Trophoblast cell (in vitro differentiated cells and primary cell): ENCODE data around the gene MYLK2.

Experiments
- DNase-seq, 2 donors: peaks; one replicate each; pipeline ENCODE4 v3.0.0-alpha.2; 2016
- H2AFZ ChIP-seq: 2 replicates; pipeline ENCODE4 v1.6.1; 2013; ENCODE audit warnings: low read length, moderate library complexity, mild to moderate bottlenecking; ENCODE audit not compliant: insufficient read depth, poor library complexity
- H2AK5ac ChIP-seq: 2 replicates; pipeline ENCODE4 v1.6.1; 2013; ENCODE audit warnings: mild to moderate bottlenecking, low read length
- H2BK120ac ChIP-seq: 2 replicates; pipeline ENCODE4 v1.6.1; 2013; ENCODE audit warnings: low read length, mild to moderate bottlenecking, moderate library complexity; ENCODE audit not compliant: insufficient read depth, poor library complexity
- H2BK12ac ChIP-seq: 2 replicates; pipeline ENCODE4 v1.6.1; 2013; ENCODE audit warnings: mild to moderate bottlenecking, low read length, moderate library complexity
- H2BK5ac ChIP-seq: 2 replicates; pipeline ENCODE4 v1.6.1; 2013; ENCODE audit warnings: low read length, low read depth, moderate library complexity, mild to moderate bottlenecking; ENCODE audit not compliant: poor library complexity
- H3K14ac ChIP-seq: 2 replicates; pipeline ENCODE4 v1.6.1; 2013; ENCODE audit warnings: mild to moderate bottlenecking, low read length
- H3K18ac ChIP-seq: 2 replicates; pipeline ENCODE4 v1.6.1; 2013; ENCODE audit warnings: mild to moderate bottlenecking, low read length
- H3K23ac ChIP-seq: 2 replicates; pipeline ENCODE4 v1.6.1; 2013; ENCODE audit warnings: low read length
- H3K27ac ChIP-seq: 2 replicates; pipeline ENCODE4 v1.5.1; 2013; ENCODE audit warnings: low read depth, mild to moderate bottlenecking, inconsistent platforms, low read length, moderate library complexity
- H3K27me3 ChIP-seq: 2 replicates; pipeline ENCODE4 v1.6.1; 2013; ENCODE audit warnings: inconsistent platforms, mild to moderate bottlenecking, low read length, moderate library complexity; ENCODE audit not compliant: insufficient read depth
- H3K36me3 ChIP-seq, 2 experiments: 1 replicate in 1 of 2; 2 replicates in 1 of 2; pipeline ENCODE4 v1.6.1; 2013; ENCODE audit warnings: low read length in 2 of 2, mild to moderate bottlenecking in 2 of 2, moderate library complexity in 1 of 2; ENCODE audit not compliant: insufficient read depth in 2 of 2, control insufficient read depth in 1 of 2
- H3K4ac ChIP-seq: 2 replicates; pipeline ENCODE4 v1.6.1; 2013; ENCODE audit warnings: low read depth, mild to moderate bottlenecking, low read length, moderate library complexity
- H3K4me1 ChIP-seq, 2 experiments: 1 replicate in 1 of 2; 2 replicates in 1 of 2; pipeline ENCODE4 v1.6.1; 2013; ENCODE audit warnings: low read length in 2 of 2, mild to moderate bottlenecking in 2 of 2, moderate library complexity in 1 of 2; ENCODE audit not compliant: insufficient read depth in 2 of 2, control insufficient read depth in 1 of 2
- H3K4me2 ChIP-seq: 2 replicates; pipeline ENCODE4 v1.6.1; 2013; ENCODE audit warnings: inconsistent platforms, mild to moderate bottlenecking, low read length, moderate library complexity
- H3K4me3 ChIP-seq: 2 replicates; pipeline ENCODE4 v1.5.1; 2013; ENCODE audit warnings: mild to moderate bottlenecking, low read depth, low read length, inconsistent platforms
- H3K79me1 ChIP-seq: one replicate; pipeline ENCODE4 v1.6.1; 2013; ENCODE audit warnings: low read length
- H3K79me2 ChIP-seq: 2 replicates; pipeline ENCODE4 v1.6.1; 2013; ENCODE audit warnings: low read length, mild to moderate bottlenecking; ENCODE audit not compliant: control insufficient read depth, insufficient read depth, poor library complexity
- H3K9ac ChIP-seq: 2 replicates; pipeline ENCODE4 v1.6.1; 2013; ENCODE audit warnings: mild to moderate bottlenecking, low read length
- H3K9me3 ChIP-seq: 2 replicates; pipeline ENCODE4 v1.6.1; 2013; ENCODE audit warnings: low read depth, mild to moderate bottlenecking, control low read depth, inconsistent platforms, low read length; ENCODE audit not compliant: insufficient read depth
- H4K12ac ChIP-seq: 2 replicates; pipeline ENCODE4 v1.6.1; 2013; ENCODE audit warnings: low read depth, mild to moderate bottlenecking, low read length, moderate library complexity
- H4K8ac ChIP-seq: 2 replicates; pipeline ENCODE4 v1.6.1; 2013; ENCODE audit warnings: low read depth, mild to moderate bottlenecking, low read length, moderate library complexity
- H4K91ac ChIP-seq: one replicate; pipeline ENCODE4 v1.6.1; 2013; ENCODE audit warnings: low read depth, mild to moderate bottlenecking, low read length, moderate library complexity
- WGBS: extraction: QIAGEN DNeasy Blood & Tissue Kit; methylation state at CpG from one replicate; pipeline ENCODE4 v1.1.7; 2013; ENCODE audit warnings: missing lambda C conversion rate; ENCODE audit not compliant: insufficient read length, insufficient coverage; ENCODE audit errors: extremely low coverage; 5-methylcytosine and 5-hydroxymethylcytosine counted together

Gene MYLK2

GRCh38 chr20:31831771-31832306 is 12.7 kb downstream of the MYLK2 start:
- H3K4me2 ChIP-seq = no peak overlapping the region
- H3K14ac ChIP-seq = no peak overlapping the region
- H3K4me3 ChIP-seq = no peak overlapping the region
- H3K79me2 ChIP-seq = no peaks in the 10 kb centered on the region
- H3K27ac ChIP-seq = no peak overlapping the region
- no peak overlapping the region for H3K9ac ChIP-seq
- H3K4me1 ChIP-seq = peaks cover 11 to 12% of the 10 kb centered on the region in 2 experiments
- DNase-seq = no peak
- no peak overlapping the region for H4K8ac ChIP-seq
- no peak overlapping the region for H4K12ac ChIP-seq
- H2AFZ ChIP-seq = no peak overlapping the region
- H3K27me3 ChIP-seq = no peaks in the 10 kb centered on the region
- H3K9me3 ChIP-seq = peaks cover 1% of the 10 kb centered on the region
- no peak overlapping the region for H2BK12ac ChIP-seq
- no peak overlapping the region for H2BK5ac ChIP-seq
- H2AK5ac ChIP-seq = no peak overlapping the region
- H3K79me1 ChIP-seq = no peaks in the 10 kb centered on the region
- no CpG with 5 or more reads among the region's 17 CpGs for WGBS
- no peak overlapping the region for H3K23ac ChIP-seq
- no peak overlapping the region for H4K91ac ChIP-seq
- no peak overlapping the region for H3K18ac ChIP-seq
- H2BK120ac ChIP-seq = no peak overlapping the region
- no peak overlapping the region for H3K4ac ChIP-seq
- no peaks in the 10 kb centered on the region for H3K36me3 ChIP-seq

DNA sequence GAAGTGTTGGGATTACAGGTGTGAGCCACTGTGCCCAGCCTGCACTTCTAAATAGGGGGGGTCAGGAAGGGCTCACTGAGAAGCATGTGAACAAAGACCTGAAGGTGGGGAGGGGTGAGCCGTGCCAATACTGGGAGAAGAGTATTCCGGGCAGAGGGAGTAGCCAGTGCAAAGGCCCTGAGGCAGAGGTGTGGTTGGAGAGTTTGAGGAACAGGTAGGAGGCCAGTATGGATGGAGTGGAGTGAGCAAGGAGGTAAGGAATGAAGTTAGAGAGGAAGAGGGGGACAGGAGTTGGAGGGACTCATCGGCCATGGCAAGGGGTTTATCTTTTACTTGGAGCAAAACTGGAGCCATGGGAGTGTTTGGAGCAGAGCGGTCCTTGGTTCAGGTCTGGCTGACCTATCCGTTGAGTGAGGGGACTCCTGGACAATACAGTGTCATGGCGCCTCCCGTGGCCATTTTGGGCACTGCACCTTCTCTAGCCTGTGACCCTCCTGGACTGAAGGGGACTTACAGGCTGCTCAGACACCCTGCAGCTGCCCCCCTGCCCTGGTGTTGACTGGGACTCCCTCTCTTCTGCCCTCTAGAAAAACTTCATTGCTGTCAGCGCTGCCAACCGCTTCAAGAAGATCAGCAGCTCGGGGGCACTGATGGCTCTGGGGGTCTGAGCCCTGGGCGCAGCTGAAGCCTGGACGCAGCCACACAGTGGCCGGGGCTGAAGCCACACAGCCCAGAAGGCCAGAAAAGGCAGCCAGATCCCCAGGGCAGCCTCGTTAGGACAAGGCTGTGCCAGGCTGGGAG is 14.2 kb downstream of the MYLK2 start:
- no peak overlapping the region for H2AK5ac ChIP-seq
- H4K91ac ChIP-seq = peak overlapping the region; percentile 6
- H3K4me2 ChIP-seq = no peak overlapping the region
- no peak overlapping the region for H2AFZ ChIP-seq
- H2BK120ac ChIP-seq = no peak overlapping the region
- no peak overlapping the region for H2BK5ac ChIP-seq
- H3K79me1 ChIP-seq = no peaks in the 10 kb centered on the region
- no peaks in the 10 kb centered on the region for H3K36me3 ChIP-seq
- no peak overlapping the region for H2BK12ac ChIP-seq
- peaks cover 21 to 26% of the 10 kb centered on the region in 2 experiments for H3K4me1 ChIP-seq
- no peak overlapping the region for H3K14ac ChIP-seq
- no peak overlapping the region for H3K27ac ChIP-seq
- no peaks in the 10 kb centered on the region for H3K27me3 ChIP-seq
- DNase-seq = peak; percentile 36 to 70
- no peak overlapping the region for H3K4me3 ChIP-seq
- H4K12ac ChIP-seq = no peak overlapping the region
- H3K23ac ChIP-seq = no peak overlapping the region
- H3K9ac ChIP-seq = no peak overlapping the region
- no peaks in the 10 kb centered on the region for H3K9me3 ChIP-seq
- no peak overlapping the region for H3K18ac ChIP-seq
- H3K4ac ChIP-seq = no peak overlapping the region
- no peaks in the 10 kb centered on the region for H3K79me2 ChIP-seq
- H4K8ac ChIP-seq = no peak overlapping the region
- no CpG with 5 or more reads among the region's 14 CpGs for WGBS

- Histone ChIP-seq H3K4me3 (no peak overlapping the region), H2BK12ac (no peak overlapping the region), H3K9ac (no peak overlapping the region), H3K23ac (no peak overlapping the region), H4K91ac (peak overlapping the region; percentile 6), H3K27me3 (no peaks in the 10 kb centered on the region), H3K14ac (no peak overlapping the region), H2AFZ (no peak overlapping the region), H3K27ac (no peak overlapping the region), H3K36me3 (no peaks in the 10 kb centered on the region), H4K12ac (no peak overlapping the region), H2AK5ac (no peak overlapping the region), H3K79me1 (no peaks in the 10 kb centered on the region), H3K79me2 (no peaks in the 10 kb centered on the region), H3K9me3 (no peaks in the 10 kb centered on the region), H3K4me1 (peaks cover 22 to 27% of the 10 kb centered on the region in 2 experiments), H3K4ac (no peak overlapping the region), H2BK5ac (no peak overlapping the region), H3K4me2 (no peak overlapping the region), H3K18ac (no peak overlapping the region), H4K8ac (no peak overlapping the region), H2BK120ac (no peak overlapping the region)
- no CpG with 5 or more reads among the region's 20 CpGs for whole genome bisulfite sequencing
- no peak for DNase-seq
Observed at GRCh38 chr20:31833931-31834521, 14.9 kb downstream of the MYLK2 start.

GRCh38 chr20:31835554-31835953 is 16.4 kb downstream of the MYLK2 start:
- Histone ChIP-seq H3K4me3 (no peak overlapping the region), H3K9me3 (no peaks in the 10 kb centered on the region), H2BK120ac (no peak overlapping the region), H3K23ac (no peak overlapping the region), H3K18ac (no peak overlapping the region), H3K79me1 (no peaks in the 10 kb centered on the region), H2AFZ (no peak overlapping the region), H3K36me3 (no peaks in the 10 kb centered on the region), H2BK5ac (no peak overlapping the region), H3K4ac (no peak overlapping the region), H3K27ac (no peak overlapping the region), H3K4me1 (peaks cover 22 to 27% of the 10 kb centered on the region in 2 experiments), H2BK12ac (no peak overlapping the region), H4K12ac (no peak overlapping the region), H3K14ac (no peak overlapping the region), H2AK5ac (no peak overlapping the region), H3K27me3 (no peaks in the 10 kb centered on the region), H4K8ac (no peak overlapping the region), H4K91ac (no peak overlapping the region), H3K4me2 (no peak overlapping the region), H3K79me2 (no peaks in the 10 kb centered on the region), H3K9ac (no peak overlapping the region)
- no peak for DNase-seq
- WGBS = no CpG with 5 or more reads among the region's 9 CpGs
